ENCODE results near the gene RIC3.

GRCh38 chr11:8202516-8203413 lies 33.9 kb upstream of the RIC3 start:
- TF ChIP-seq CTCF (IDR thresholded peaks at IDR 0.05) (no peak), POLR2AphosphoS5 (IDR thresholded peaks at IDR 0.05) (no peak)
